Measurements from ENCODE around the gene NUMBL. TPM values are rescaled to one million over a fixed set of nuclear protein-coding genes. Genes with fewer than 3 reads are reported as not detected.
"Not testable (repeated sequence)": the region's sequence is repeated elsewhere in the genome, so short reads cannot be mapped to it uniquely, and the experiment has no call there.

The NUMBL gene
- total and polyA plus RNA-seq, 4 experiments from 2014 or later = 0.35 to 20.2 (median 8.7) TPM

DNA sequence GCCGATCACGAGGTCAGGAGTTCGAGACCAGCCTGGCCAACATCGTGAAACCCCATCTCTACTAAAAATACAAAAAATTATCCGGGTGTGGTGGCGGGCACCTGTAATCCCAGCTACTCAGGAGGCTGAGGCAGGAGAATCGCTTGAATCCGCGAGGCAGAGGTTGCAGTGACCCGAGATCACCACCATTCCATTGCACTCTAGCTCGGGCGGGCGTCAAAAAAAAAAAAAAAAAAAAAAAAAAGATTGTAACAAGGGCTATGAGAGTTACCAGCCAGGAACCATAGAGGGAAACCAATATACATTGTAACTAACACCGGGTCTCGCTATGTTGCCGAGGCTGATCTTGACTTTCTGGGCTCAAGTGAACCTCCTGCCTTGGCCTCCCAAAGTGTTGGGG is 41.9 kb upstream of the NUMBL start:
- H3K36me3 Mint-ChIP-seq = peaks cover 45 to 56% of the 10 kb centered on the region in 2 donors
- POLR2A ChIA-PET (ENCODE audit: partially characterized antibody) = not testable (repeated sequence)

DNA sequence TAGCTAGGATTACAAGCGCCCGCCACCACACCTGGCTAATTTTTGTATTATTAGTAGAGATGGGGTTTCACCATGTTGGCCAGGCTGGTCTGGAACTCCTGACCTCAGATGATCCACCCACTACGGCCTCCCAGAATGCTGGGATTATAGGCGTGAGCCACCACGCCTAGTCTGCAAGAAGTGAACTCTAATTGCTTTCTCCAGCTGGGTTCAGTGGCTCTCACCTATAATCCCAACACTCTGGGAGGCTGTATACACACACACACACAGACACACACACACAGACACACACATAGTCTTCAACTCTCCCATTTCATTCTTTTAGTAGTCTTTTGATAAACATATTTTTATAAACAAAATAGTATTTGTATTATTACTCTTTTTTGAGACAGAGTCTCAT is 39.6 kb upstream of the NUMBL start:
- DNase-seq; POLR2A ChIA-PET (ENCODE audit: partially characterized antibody); H3K9me3 ChIP-seq (ENCODE audit: control insufficient read depth in 1 of 2, low read length in 2 of 2); H3K9me3 Mint-ChIP-seq; H3K4me3 ChIP-seq (ENCODE audit: low read length in 2 of 2); H3K27me3 ChIP-seq (ENCODE audit: insufficient read depth, low read length); H3K4me1 ChIP-seq (ENCODE audit: insufficient read depth, low read length); H3K4me3 Mint-ChIP-seq; H3K4me1 Mint-ChIP-seq; H3K27ac Mint-ChIP-seq; H3K27ac ChIP-seq (ENCODE audit: low read depth, low read length); H3K27me3 Mint-ChIP-seq; intact Hi-C loops (cut with micrococcal nuclease): not testable (repeated sequence)
- H3K36me3 ChIP-seq (ENCODE audit: insufficient read depth, low read length) = peaks cover 38% of the 10 kb centered on the region
- CTCF ChIA-PET (ENCODE audit: partially characterized antibody) = interaction anchor here (0.6 kb wide), 1 partner anchor 8 kb away, joined by 3 read pairs; no protein-coding TSS in a partner anchor
- peaks cover 45 to 60% of the 10 kb centered on the region in 2 donors for H3K36me3 Mint-ChIP-seq

More for the DNA sequence above, 41.9 kb upstream of the NUMBL start:
- H3K4me3 ChIP-seq (ENCODE audit: low read length in 2 of 2); H3K9me3 ChIP-seq (ENCODE audit: control insufficient read depth in 1 of 2, low read length in 2 of 2); H3K4me1 Mint-ChIP-seq; H3K27me3 ChIP-seq (ENCODE audit: insufficient read depth, low read length); H3K4me3 Mint-ChIP-seq; H3K9me3 Mint-ChIP-seq; intact Hi-C loops (cut with micrococcal nuclease); DNase-seq; H3K4me1 ChIP-seq (ENCODE audit: insufficient read depth, low read length); H3K27me3 Mint-ChIP-seq; H3K27ac ChIP-seq (ENCODE audit: low read depth, low read length); H3K27ac Mint-ChIP-seq: not testable (repeated sequence)
- H3K36me3 ChIP-seq (ENCODE audit: insufficient read depth, low read length) = peaks cover 34% of the 10 kb centered on the region
- CTCF ChIA-PET (ENCODE audit: partially characterized antibody) = interaction anchor here (1.7 kb wide), 1 partner anchor 69 kb away, joined by 6 read pairs; no protein-coding TSS in a partner anchor

DNA sequence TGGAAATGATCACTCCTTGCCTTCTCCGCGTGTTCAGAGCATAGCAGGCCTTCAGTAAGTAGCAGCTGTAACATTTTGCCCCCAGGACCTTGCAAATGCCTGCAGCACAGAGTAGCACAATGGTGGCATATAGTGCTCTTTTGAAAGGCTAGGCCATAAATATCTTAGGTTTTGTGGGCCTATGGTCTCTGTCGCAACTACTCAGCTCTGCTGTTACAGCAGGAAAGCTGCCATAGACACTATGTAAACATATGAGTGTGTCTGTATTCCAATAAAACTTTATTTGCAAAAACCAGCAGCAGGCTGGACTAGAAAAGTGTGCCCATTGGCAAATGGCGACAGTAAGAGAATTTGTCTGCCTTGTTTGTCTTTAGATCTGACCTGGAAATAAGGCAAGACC is 35.8 kb upstream of the NUMBL start:
- H3K4me3 ChIP-seq (ENCODE audit: low read length in 2 of 2) = no peak overlapping the region
- no peak overlapping the region for H3K27ac ChIP-seq (ENCODE audit: low read depth, low read length)
- H3K27me3 Mint-ChIP-seq = no peaks in the 10 kb centered on the region
- intact Hi-C loops (cut with micrococcal nuclease) = no loop called here
- no peak for DNase-seq
- H3K36me3 ChIP-seq (ENCODE audit: insufficient read depth, low read length) = peaks cover 24% of the 10 kb centered on the region
- H3K4me1 Mint-ChIP-seq = peaks cover 8 to 19% (median 11%) of the 10 kb centered on the region in 4 donors
- H3K4me1 ChIP-seq (ENCODE audit: insufficient read depth, low read length) = peaks cover 10% of the 10 kb centered on the region
- H3K9me3 Mint-ChIP-seq = peaks cover 0 to 2% (median 0%) of the 10 kb centered on the region in 8 donors
- H3K27me3 ChIP-seq (ENCODE audit: insufficient read depth, low read length) = no peaks in the 10 kb centered on the region
- H3K9me3 ChIP-seq (ENCODE audit: control insufficient read depth in 1 of 2, low read length in 2 of 2) = peaks cover 0 to 4% of the 10 kb centered on the region in 2 donors
- H3K27ac Mint-ChIP-seq = no peak overlapping the region
- no peak overlapping the region for H3K4me3 Mint-ChIP-seq
- CTCF ChIA-PET (ENCODE audit: partially characterized antibody) = no interaction called here
- peaks cover 37 to 46% of the 10 kb centered on the region in 2 donors for H3K36me3 Mint-ChIP-seq
- POLR2A ChIA-PET (ENCODE audit: partially characterized antibody) = no interaction called here

DNA sequence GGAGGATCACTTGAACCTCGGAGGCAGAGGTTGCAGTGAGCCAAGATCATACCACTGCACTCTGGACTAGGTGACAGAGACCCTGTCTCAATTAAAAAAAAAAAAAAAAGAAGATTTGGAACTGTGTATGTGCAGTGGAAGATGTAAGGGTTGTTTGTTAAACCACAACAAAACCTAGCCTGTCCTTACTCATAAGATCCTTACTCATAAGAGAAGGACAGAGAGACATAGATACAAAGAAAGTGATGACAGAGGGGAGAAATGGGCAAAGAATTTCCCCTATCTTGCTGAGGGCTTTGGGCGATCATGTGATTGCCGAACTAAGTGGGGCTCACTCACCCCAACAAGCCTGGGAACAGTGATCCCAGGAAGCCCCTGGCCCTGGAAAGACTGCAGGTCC is 34.4 kb upstream of the NUMBL start:
- no peaks in the 10 kb centered on the region for H3K27me3 ChIP-seq (ENCODE audit: insufficient read depth, low read length)
- intact Hi-C loops (cut with micrococcal nuclease) = no loop called here
- H3K27ac Mint-ChIP-seq = peak overlapping the region in 1 of 7 donors; percentile 7
- no peak for DNase-seq
- H3K4me3 Mint-ChIP-seq = no peak overlapping the region
- peaks cover 0 to 4% of the 10 kb centered on the region in 2 donors for H3K9me3 ChIP-seq (ENCODE audit: control insufficient read depth in 1 of 2, low read length in 2 of 2)
- H3K4me3 ChIP-seq (ENCODE audit: low read length in 2 of 2) = no peak overlapping the region
- ChIA-PET CTCF (ENCODE audit: partially characterized antibody) (no interaction called here), POLR2A (ENCODE audit: partially characterized antibody) (interaction anchor here (1.1 kb wide), 1 partner anchor 26 kb away, joined by 3 read pairs; the partner anchor contains the start of genes ACTMAP and SNRPA)
- H3K36me3 ChIP-seq (ENCODE audit: insufficient read depth, low read length) = peaks cover 10% of the 10 kb centered on the region
- H3K4me1 ChIP-seq (ENCODE audit: insufficient read depth, low read length) = peaks cover 25% of the 10 kb centered on the region
- H3K27ac ChIP-seq (ENCODE audit: low read depth, low read length) = no peak overlapping the region
- no peaks in the 10 kb centered on the region for H3K27me3 Mint-ChIP-seq
- peaks cover 16 to 33% (median 23%) of the 10 kb centered on the region in 4 donors for H3K4me1 Mint-ChIP-seq
- H3K9me3 Mint-ChIP-seq = peaks cover 0 to 2% (median 0%) of the 10 kb centered on the region in 8 donors
- peaks cover 32 to 43% of the 10 kb centered on the region in 2 donors for H3K36me3 Mint-ChIP-seq

DNA sequence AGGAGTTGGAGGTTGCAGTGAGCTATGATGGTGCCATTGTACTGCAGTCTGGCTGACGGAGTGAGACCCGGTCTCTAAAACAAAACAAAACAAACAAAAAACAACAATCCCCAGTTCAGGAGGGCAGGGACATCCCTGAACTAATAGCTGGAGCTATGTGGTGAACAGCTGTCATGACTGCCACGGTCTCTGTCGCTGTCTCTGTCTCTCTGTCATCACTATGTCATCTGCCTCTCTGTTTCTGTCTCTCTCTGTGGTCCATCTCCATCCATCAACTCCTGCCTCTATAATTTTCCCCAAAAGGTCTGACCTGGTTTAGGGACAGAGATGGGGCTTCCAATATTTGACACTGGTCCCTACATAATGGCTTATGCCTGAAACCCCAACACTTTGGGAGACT is 33.9 kb upstream of the NUMBL start:
- H3K27ac ChIP-seq (ENCODE audit: low read depth, low read length) = no peak overlapping the region
- peaks cover 0 to 4% of the 10 kb centered on the region in 2 donors for H3K9me3 ChIP-seq (ENCODE audit: control insufficient read depth in 1 of 2, low read length in 2 of 2)
- H3K27ac Mint-ChIP-seq = no peak overlapping the region
- H3K4me1 Mint-ChIP-seq = peaks cover 16 to 39% (median 27%) of the 10 kb centered on the region in 4 donors
- peaks cover 0 to 2% (median 0%) of the 10 kb centered on the region in 8 donors for H3K9me3 Mint-ChIP-seq
- no peaks in the 10 kb centered on the region for H3K27me3 Mint-ChIP-seq
- no peaks in the 10 kb centered on the region for H3K27me3 ChIP-seq (ENCODE audit: insufficient read depth, low read length)
- ChIA-PET CTCF (ENCODE audit: partially characterized antibody) (no interaction called here), POLR2A (ENCODE audit: partially characterized antibody) (interaction anchor here (1.1 kb wide), 1 partner anchor 26 kb away, joined by 3 read pairs; the partner anchor contains the start of genes ACTMAP and SNRPA)
- no peak overlapping the region for H3K4me3 ChIP-seq (ENCODE audit: low read length in 2 of 2)
- peaks cover 10% of the 10 kb centered on the region for H3K36me3 ChIP-seq (ENCODE audit: insufficient read depth, low read length)
- H3K4me1 ChIP-seq (ENCODE audit: insufficient read depth, low read length) = peaks cover 29% of the 10 kb centered on the region
- intact Hi-C loops (cut with micrococcal nuclease) = no loop called here
- H3K4me3 Mint-ChIP-seq = no peak overlapping the region
- peaks cover 32 to 43% of the 10 kb centered on the region in 2 donors for H3K36me3 Mint-ChIP-seq
- DNase-seq = no peak

DNA sequence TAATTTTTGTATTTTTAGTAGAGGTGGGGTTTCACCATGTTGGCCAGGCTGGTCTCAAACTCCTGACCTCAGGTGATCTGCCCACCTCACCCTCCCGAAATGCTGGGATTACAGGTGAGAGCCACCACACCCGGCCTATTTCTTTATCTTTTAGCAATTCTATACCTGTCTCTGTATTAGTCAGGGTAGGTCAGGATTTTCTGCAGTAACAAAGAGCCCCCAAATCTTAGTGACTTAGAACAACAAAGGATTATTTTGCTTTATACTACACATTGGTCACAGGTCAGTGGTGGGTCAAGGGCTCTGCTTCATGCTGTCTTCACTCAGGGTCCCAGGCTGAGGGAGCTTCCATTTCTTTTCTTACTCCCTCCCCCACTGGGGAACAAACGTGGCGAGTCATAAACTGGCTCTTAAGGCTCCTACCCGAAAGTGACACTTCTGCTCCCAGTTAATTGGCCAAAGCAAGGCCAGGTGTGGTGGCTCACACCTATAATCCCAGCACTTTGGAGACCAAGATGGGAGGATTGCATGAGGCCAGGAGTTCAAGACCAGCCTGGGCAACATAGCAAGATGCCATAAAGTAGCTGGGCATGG is 33.3 kb upstream of the NUMBL start:
- no peak overlapping the region for H3K4me3 Mint-ChIP-seq
- intact Hi-C loops (cut with micrococcal nuclease) = no loop called here
- H3K9me3 Mint-ChIP-seq = peaks cover 0 to 2% (median 0%) of the 10 kb centered on the region in 8 donors
- H3K9me3 ChIP-seq (ENCODE audit: control insufficient read depth in 1 of 2, low read length in 2 of 2) = peaks cover 0 to 4% of the 10 kb centered on the region in 2 donors
- H3K36me3 Mint-ChIP-seq = peaks cover 32 to 40% of the 10 kb centered on the region in 2 donors
- H3K4me3 ChIP-seq (ENCODE audit: low read length in 2 of 2) = no peak overlapping the region
- ChIA-PET CTCF (ENCODE audit: partially characterized antibody) (no interaction called here), POLR2A (ENCODE audit: partially characterized antibody) (interaction anchor here (1.1 kb wide), 1 partner anchor 27 kb away, joined by 3 read pairs; the partner anchor contains the start of genes ACTMAP and SNRPA)
- H3K4me1 ChIP-seq (ENCODE audit: insufficient read depth, low read length) = peaks cover 35% of the 10 kb centered on the region
- H3K4me1 Mint-ChIP-seq = peaks cover 17 to 44% (median 32%) of the 10 kb centered on the region in 4 donors
- no peak overlapping the region for H3K27ac ChIP-seq (ENCODE audit: low read depth, low read length)
- peaks cover 10% of the 10 kb centered on the region for H3K36me3 ChIP-seq (ENCODE audit: insufficient read depth, low read length)
- no peaks in the 10 kb centered on the region for H3K27me3 Mint-ChIP-seq
- no peak overlapping the region for H3K27ac Mint-ChIP-seq
- H3K27me3 ChIP-seq (ENCODE audit: insufficient read depth, low read length) = no peaks in the 10 kb centered on the region
- no peak for DNase-seq

DNA sequence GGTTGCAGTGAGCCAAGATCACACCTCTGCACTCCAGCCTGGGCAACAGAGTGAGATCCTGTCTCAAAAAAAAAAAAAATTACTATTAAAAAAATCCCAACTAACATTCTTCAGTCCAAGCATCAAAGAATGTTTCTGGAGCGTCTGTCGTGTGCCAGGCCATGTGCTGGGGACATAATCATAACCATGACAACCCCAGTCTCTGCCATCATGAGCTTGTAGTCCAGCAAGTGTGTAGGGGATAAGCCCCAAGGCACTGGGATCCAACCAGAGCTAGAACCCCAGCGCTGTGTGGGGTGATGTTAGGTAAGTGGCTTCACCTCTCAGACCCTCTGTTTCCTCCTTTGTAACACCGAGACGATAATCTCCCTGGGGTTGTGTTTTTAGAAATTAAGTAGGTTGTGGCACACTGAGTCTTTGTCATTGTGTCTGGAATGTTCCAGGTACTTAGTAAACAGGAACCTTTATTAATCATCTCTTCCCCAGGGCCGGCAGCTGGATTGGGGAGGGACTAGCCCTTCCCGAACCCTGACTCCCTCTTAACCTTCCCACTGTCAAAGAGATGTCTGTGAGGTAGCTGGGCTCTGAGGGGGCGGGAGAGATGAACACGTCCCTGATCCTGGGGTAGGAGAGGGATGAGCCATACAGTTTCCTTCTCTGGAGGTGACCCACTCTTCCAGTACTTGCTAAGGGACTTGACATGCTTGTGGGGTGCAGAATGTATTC is 31.6 kb upstream of the NUMBL start:
- Histone ChIP-seq H3K27ac (ENCODE audit: low read depth, low read length) (no peak overlapping the region), H3K4me1 (ENCODE audit: insufficient read depth, low read length) (peaks cover 51% of the 10 kb centered on the region), H3K9me3 (ENCODE audit: control insufficient read depth in 1 of 2, low read length in 2 of 2) (peaks cover 0 to 4% of the 10 kb centered on the region in 2 donors), H3K36me3 (ENCODE audit: insufficient read depth, low read length) (peaks cover 7% of the 10 kb centered on the region), H3K27me3 (ENCODE audit: insufficient read depth, low read length) (no peaks in the 10 kb centered on the region), H3K4me3 (ENCODE audit: low read length in 2 of 2) (no peak overlapping the region)
- H3K27me3 Mint-ChIP-seq = no peaks in the 10 kb centered on the region
- peak overlapping the region in 2 of 7 donors; percentile 37 to 49 for H3K27ac Mint-ChIP-seq
- CTCF ChIA-PET (ENCODE audit: partially characterized antibody) = interaction anchor here (0.7 kb wide), 2 partner anchors 8 to 14 kb away, joined by 3 read pairs; no protein-coding TSS in a partner anchor
- peaks cover 26 to 34% of the 10 kb centered on the region in 2 donors for H3K36me3 Mint-ChIP-seq
- H3K4me3 Mint-ChIP-seq = peak overlapping the region in 1 of 8 donors; percentile 10
- intact Hi-C loops (cut with micrococcal nuclease) = no loop called here
- DNase-seq = no peak
- peaks cover 23 to 59% (median 43%) of the 10 kb centered on the region in 4 donors for H3K4me1 Mint-ChIP-seq
- POLR2A ChIA-PET (ENCODE audit: partially characterized antibody) = interaction anchor here (1.4 to 1.6 kb wide), 2 partner anchors 28 to 76 kb away, joined by 4 to 5 read pairs; partner anchors contain the start of genes ACTMAP, EGLN2 and SNRPA
- peaks cover 0 to 2% (median 0%) of the 10 kb centered on the region in 8 donors for H3K9me3 Mint-ChIP-seq
